Measurements from ENCODE around the gene ATP2A1. TPM values are rescaled to one million over a fixed set of nuclear protein-coding genes. Genes with fewer than 3 reads are reported as not detected.
A peak's percentile ranks its signal among the peaks of the same experiment; 100 is the strongest.

Gene ATP2A1
- total and polyA plus RNA-seq, 2 of the 13 experiments (the other 11 are each of a cell fraction or from before 2014, with no cell fraction given), result 3.2 to 12.5 TPM

- TF ChIP-seq, protein P1, sequence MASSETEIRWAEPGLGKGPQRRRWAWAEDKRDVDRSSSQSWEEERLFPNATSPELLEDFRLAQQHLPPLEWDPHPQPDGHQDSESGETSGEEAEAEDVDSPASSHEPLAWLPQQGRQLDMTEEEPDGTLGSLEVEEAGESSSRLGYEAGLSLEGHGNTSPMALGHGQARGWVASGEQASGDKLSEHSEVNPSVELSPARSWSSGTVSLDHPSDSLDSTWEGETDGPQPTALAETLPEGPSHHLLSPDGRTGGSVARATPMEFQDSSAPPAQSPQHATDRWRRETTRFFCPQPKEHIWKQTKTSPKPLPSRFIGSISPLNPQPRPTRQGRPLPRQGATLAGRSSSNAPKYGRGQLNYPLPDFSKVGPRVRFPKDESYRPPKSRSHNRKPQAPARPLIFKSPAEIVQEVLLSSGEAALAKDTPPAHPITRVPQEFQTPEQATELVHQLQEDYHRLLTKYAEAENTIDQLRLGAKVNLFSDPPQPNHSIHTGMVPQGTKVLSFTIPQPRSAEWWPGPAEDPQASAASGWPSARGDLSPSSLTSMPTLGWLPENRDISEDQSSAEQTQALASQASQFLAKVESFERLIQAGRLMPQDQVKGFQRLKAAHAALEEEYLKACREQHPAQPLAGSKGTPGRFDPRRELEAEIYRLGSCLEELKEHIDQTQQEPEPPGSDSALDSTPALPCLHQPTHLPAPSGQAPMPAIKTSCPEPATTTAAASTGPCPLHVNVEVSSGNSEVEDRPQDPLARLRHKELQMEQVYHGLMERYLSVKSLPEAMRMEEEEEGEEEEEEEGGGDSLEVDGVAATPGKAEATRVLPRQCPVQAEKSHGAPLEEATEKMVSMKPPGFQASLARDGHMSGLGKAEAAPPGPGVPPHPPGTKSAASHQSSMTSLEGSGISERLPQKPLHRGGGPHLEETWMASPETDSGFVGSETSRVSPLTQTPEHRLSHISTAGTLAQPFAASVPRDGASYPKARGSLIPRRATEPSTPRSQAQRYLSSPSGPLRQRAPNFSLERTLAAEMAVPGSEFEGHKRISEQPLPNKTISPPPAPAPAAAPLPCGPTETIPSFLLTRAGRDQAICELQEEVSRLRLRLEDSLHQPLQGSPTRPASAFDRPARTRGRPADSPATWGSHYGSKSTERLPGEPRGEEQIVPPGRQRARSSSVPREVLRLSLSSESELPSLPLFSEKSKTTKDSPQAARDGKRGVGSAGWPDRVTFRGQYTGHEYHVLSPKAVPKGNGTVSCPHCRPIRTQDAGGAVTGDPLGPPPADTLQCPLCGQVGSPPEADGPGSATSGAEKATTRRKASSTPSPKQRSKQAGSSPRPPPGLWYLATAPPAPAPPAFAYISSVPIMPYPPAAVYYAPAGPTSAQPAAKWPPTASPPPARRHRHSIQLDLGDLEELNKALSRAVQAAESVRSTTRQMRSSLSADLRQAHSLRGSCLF (CRISPR knock-in tag; IDR thresholded peaks at IDR 0.05; ENCODE audit: borderline replicate concordance), result no peak
- no peak for TF ChIP-seq EEA1 (CRISPR knock-in tag; IDR thresholded peaks at IDR 0.05; ENCODE audit: borderline replicate concordance)
- TF ChIP-seq DPF2 (CRISPR knock-in tag; IDR thresholded peaks at IDR 0.05; ENCODE audit: borderline replicate concordance, low read depth), result 0 out of 2 replicates have a peak, but pooled peaks have one; percentile 4
- no peak for TF ChIP-seq ZNF75D (CRISPR knock-in tag; IDR thresholded peaks at IDR 0.05; ENCODE audit: borderline replicate concordance)
- TF ChIP-seq ZXDC (CRISPR knock-in tag; IDR thresholded peaks at IDR 0.05), result no peak
- no peak for TF ChIP-seq KAT8 (CRISPR knock-in tag; IDR thresholded peaks at IDR 0.05)
- TF ChIP-seq ZNF446 (CRISPR knock-in tag; IDR thresholded peaks at IDR 0.05), result 0 out of 2 replicates have a peak, but pooled peaks have one; percentile 7
- TF ChIP-seq MYC (CRISPR knock-in tag; IDR thresholded peaks at IDR 0.05; ENCODE audit: borderline replicate concordance), result no peak
- TF ChIP-seq WIZ (CRISPR knock-in tag; IDR thresholded peaks at IDR 0.05), result no peak
- TF ChIP-seq ZNF784 (CRISPR knock-in tag; IDR thresholded peaks at IDR 0.05; ENCODE audit: borderline replicate concordance), result no peak; the same call in 1 of the 2 replicates
- no peak for TF ChIP-seq ZNF772 (CRISPR knock-in tag; IDR thresholded peaks at IDR 0.05)
- TF ChIP-seq, protein P2, sequence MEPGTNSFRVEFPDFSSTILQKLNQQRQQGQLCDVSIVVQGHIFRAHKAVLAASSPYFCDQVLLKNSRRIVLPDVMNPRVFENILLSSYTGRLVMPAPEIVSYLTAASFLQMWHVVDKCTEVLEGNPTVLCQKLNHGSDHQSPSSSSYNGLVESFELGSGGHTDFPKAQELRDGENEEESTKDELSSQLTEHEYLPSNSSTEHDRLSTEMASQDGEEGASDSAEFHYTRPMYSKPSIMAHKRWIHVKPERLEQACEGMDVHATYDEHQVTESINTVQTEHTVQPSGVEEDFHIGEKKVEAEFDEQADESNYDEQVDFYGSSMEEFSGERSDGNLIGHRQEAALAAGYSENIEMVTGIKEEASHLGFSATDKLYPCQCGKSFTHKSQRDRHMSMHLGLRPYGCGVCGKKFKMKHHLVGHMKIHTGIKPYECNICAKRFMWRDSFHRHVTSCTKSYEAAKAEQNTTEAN (CRISPR knock-in tag; conservative IDR thresholded peaks at IDR 0.05), result no peak
- no peak for TF ChIP-seq NCOR1 (IDR thresholded peaks at IDR 0.05; ENCODE audit: borderline replicate concordance, low read length)
- no peak for TF ChIP-seq THAP11 (CRISPR knock-in tag; IDR thresholded peaks at IDR 0.05)
- no peak for TF ChIP-seq KDM6A (CRISPR knock-in tag; IDR thresholded peaks at IDR 0.05; ENCODE audit: low read depth)
- no peak for TF ChIP-seq ZNF280D (CRISPR knock-in tag; IDR thresholded peaks at IDR 0.05)
These were observed 13.1 kb upstream of the ATP2A1 start (continued) for GRCh38 chr16:28865001-28865688.

Measured in HepG2 (cell line).